ENCODE results near the gene ICAM3. TPM values are rescaled to one million over a fixed set of nuclear protein-coding genes. Genes with fewer than 3 reads are reported as not detected.
A peak's percentile ranks its signal among the peaks of the same experiment; 100 is the strongest.

ICAM3 gene
- total RNA-seq, 1 donor from 2014 or later, result 1.4 TPM

GRCh38 chr19:10320602-10321416 lies 18.6 kb downstream of the ICAM3 start:
- DNase-seq (ENCODE audit: low spot score), result no peak

- no peak for DNase-seq (ENCODE audit: low spot score)
Measured at GRCh38 chr19:10318807-10319682, 20.4 kb downstream of the ICAM3 start.

- DNase-seq (ENCODE audit: low spot score), result no peak
Measured at GRCh38 chr19:10317857-10318462, 21.5 kb downstream of the ICAM3 start.

- no peak for DNase-seq (ENCODE audit: low spot score)
Measured at GRCh38 chr19:10317045-10317856, 22.2 kb downstream of the ICAM3 start.

GRCh38 chr19:10316229-10317044 lies 23.0 kb downstream of the ICAM3 start:
- DNase-seq (ENCODE audit: low spot score), result no peak

GRCh38 chr19:10315335-10316214 lies 23.8 kb downstream of the ICAM3 start, which contains the start of gene FDX2:
FDX2 (minus strand) TSS chr19:10316015; CDS start chr19:10315996, 19 bp downstream.
- peak; percentile 86 for DNase-seq (ENCODE audit: low spot score)

GRCh38 chr19:10309423-10309822 lies 30.0 kb downstream of the ICAM3 start, which contains the start of gene ZGLP1:
ZGLP1 (minus strand) TSS chr19:10309815.
- no peak for DNase-seq (ENCODE audit: low spot score)

- no peak for DNase-seq (ENCODE audit: low spot score)
Measured at GRCh38 chr19:10306327-10306726, 33.1 kb downstream of the ICAM3 start.

- no peak for DNase-seq (ENCODE audit: low spot score)
Measured at GRCh38 chr19:10305139-10305806, 34.2 kb downstream of the ICAM3 start.

- DNase-seq (ENCODE audit: low spot score), result no peak
Measured at GRCh38 chr19:10299545-10300458, 39.6 kb downstream of the ICAM3 start.

GRCh38 chr19:10295847-10296591 lies 43.4 kb downstream of the ICAM3 start:
- no peak for DNase-seq (ENCODE audit: low spot score)

GRCh38 chr19:10295305-10295846 lies 44.0 kb downstream of the ICAM3 start:
- DNase-seq (ENCODE audit: low spot score), result no peak

GRCh38 chr19:10294368-10294697 lies 45.1 kb downstream of the ICAM3 start:
- DNase-seq (ENCODE audit: low spot score), result no peak

GRCh38 chr19:10293637-10294367 lies 45.6 kb downstream of the ICAM3 start:
- DNase-seq (ENCODE audit: low spot score), result no peak

GRCh38 chr19:10292789-10293636 lies 46.4 kb downstream of the ICAM3 start:
- no peak for DNase-seq (ENCODE audit: low spot score)
